GM18499 (cell line): Measurements from ENCODE around the gene DAP3.
"Not testable (repeated sequence)": the region's sequence is repeated elsewhere in the genome, so short reads cannot be mapped to it uniquely, and the experiment has no call there.

Source experiments
- ATAC-seq: cut with Tn5 transposase; IDR thresholded peaks from one replicate; pipeline ENCODE4 v1.9.1; 2021; ENCODE audit warnings: moderate number of reproducible peaks; ENCODE audit not compliant: insufficient read depth, unreplicated experiment

DAP3 gene

GRCh38 chr1:155680531-155680930 is 8.4 kb upstream of the DAP3 start:
- no peak for ATAC-seq

- ATAC-seq: no peak
These were observed 7.1 kb upstream of the DAP3 start for GRCh38 chr1:155681776-155682175.

GRCh38 chr1:155687705-155688323 is 1.1 kb upstream of the DAP3 start:
- not testable (repeated sequence) for ATAC-seq

GRCh38 chr1:155688324-155689080 is 389 bp upstream of the DAP3 start, which contains the start of gene YY1AP1:
Gene YY1AP1 (minus strand): TSS chr1:155688774. CDS start chr1:155680436, 8,338 bp downstream.
- peak; percentile 66 for ATAC-seq

GRCh38 chr1:155691992-155692528 is 3.2 kb downstream of the DAP3 start:
- no peak for ATAC-seq

GRCh38 chr1:155694167-155694566 is 5.3 kb downstream of the DAP3 start:
- ATAC-seq: no peak

- ATAC-seq: no peak
These were observed 6.2 kb downstream of the DAP3 start for GRCh38 chr1:155695072-155695471.

GRCh38 chr1:155695608-155696007 is 6.7 kb downstream of the DAP3 start:
- no peak for ATAC-seq

GRCh38 chr1:155696524-155696923 is 7.6 kb downstream of the DAP3 start:
- no peak for ATAC-seq

- no peak for ATAC-seq
These were observed 8.2 kb downstream of the DAP3 start for GRCh38 chr1:155697046-155697445.

- not testable (repeated sequence) for ATAC-seq
These were observed 8.7 kb downstream of the DAP3 start for GRCh38 chr1:155697616-155698015.

- no peak for ATAC-seq
These were observed 9.6 kb downstream of the DAP3 start for GRCh38 chr1:155698382-155699038.

- ATAC-seq: not testable (repeated sequence)
These were observed 10.2 kb downstream of the DAP3 start for GRCh38 chr1:155699062-155699461.

- not testable (repeated sequence) for ATAC-seq
These were observed 12.8 kb downstream of the DAP3 start for GRCh38 chr1:155701675-155702074.

- no peak for ATAC-seq
These were observed 14.3 kb downstream of the DAP3 start for GRCh38 chr1:155703216-155703615.

- not testable (repeated sequence) for ATAC-seq
These were observed 15.5 kb downstream of the DAP3 start for GRCh38 chr1:155704414-155704813.

GRCh38 chr1:155706139-155706538 is 17.2 kb downstream of the DAP3 start:
- ATAC-seq: no peak

- ATAC-seq: no peak
These were observed 20.5 kb downstream of the DAP3 start for GRCh38 chr1:155709391-155709790.

GRCh38 chr1:155711457-155711856 is 22.6 kb downstream of the DAP3 start:
- ATAC-seq: not testable (repeated sequence)

- ATAC-seq: not testable (repeated sequence)
These were observed 23.7 kb downstream of the DAP3 start for GRCh38 chr1:155712636-155713035.

GRCh38 chr1:155713075-155713474 is 24.2 kb downstream of the DAP3 start:
- ATAC-seq: no peak
